ENCODE measurements around the gene HHATL.

HHATL gene

DNA sequence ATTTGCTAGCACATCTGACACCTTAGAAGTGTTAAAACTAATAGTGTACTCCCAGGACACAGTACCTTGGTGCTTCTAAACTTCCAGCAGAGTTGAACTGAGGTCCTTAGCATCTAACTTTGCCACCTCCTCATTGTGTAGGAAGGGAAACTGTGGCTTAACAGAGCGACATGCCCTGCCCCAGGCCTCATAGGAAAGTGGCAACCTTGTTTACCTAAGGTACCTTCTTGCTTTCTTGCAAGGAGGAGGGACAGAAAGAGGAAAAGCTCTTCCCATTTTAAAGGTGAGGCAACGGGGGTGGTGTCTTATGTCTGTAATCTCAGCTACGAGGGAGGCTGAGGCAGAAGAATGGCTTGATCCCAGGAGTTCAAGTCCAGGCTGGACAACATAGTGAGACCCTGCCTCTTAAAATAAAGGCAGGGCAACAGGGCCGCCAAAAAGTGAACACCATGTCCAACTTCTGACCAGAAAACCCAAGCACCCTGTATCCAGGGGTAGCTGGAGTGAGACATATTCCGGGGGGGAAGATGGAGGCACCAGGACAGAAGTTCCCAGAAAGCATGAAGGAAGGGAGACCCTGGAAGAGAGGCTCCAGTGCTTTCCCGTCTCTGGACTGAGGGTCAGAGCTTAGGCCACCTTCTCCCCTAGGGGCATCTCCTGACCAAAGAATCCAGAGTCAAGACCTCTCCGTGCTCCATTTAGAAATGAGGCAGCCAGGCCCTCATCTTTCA lies 17.8 kb downstream of the HHATL start:
- DNase-seq (ENCODE audit: low read depth) = no peak

DNA sequence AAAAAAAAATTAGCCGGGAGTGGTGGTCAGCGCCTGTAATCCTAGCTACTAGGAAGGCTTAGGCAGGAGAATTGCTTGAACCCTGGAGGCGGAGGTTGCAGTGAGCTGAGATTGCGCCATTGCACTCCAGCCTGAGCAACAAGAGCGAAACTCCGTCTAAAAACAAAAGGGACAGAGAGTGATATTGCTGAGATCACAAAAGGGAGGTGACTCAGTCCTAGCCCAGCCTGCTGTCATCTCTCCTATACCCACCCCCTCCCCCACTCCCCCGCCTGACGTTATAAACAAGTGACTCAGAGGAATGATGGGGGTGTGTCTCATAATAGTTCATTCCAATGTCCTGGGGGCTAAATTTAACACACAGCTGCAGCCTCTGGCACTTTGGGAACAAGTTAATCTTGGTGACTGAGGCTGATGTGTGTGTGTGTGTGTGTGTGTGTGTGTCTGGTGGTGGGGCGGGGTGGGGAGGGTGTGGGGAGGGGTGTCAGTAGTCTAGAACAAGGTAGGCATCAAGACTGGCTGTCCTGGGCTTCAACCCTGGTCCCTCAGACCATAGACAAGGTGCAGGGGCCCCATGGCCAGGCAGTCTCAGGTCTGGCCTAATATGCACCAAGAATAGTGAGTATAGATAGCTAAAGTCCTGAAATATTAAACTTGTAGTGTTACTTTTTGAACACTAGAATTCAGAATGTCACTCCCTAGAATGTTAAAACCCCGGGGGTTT lies 18.6 kb downstream of the HHATL start:
- peak; percentile 93 for DNase-seq (ENCODE audit: low read depth)

DNA sequence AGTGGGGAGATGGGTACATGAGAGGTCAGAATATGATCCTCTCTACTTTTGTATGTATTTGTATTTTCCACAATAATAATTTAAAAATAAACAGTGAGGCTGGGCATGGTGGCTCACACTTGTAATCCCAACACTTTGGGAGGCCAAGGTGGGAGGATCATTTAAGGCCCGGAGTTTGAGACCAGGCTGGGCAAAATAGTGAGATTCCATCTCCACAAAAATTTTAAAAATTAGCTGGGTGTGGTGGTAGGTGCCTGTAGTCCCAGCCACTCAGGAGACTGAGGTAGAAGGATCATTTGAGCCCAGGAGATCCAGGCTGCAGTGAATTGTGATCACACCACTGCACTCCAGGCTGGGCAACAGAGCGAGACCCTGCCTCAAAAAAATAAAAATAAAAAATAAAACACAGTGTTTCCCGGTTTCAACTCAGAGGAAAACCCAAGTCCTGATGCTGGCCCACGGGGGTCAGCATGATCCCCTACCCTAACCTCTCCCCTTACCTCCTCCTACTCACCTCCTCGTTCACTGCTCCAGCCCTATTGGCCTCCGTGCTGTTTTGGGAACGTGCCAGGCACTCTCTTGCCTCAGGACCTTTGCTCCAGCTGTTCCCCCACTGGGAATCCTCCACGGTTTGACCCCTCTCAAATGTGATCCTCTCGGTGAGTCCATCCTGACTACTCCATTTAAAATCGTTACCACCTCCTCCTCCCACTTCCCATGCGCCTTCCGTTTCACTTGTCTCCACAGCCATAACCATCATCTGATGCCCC lies 20.1 kb downstream of the HHATL start:
- no peak for DNase-seq (ENCODE audit: low read depth)

DNA sequence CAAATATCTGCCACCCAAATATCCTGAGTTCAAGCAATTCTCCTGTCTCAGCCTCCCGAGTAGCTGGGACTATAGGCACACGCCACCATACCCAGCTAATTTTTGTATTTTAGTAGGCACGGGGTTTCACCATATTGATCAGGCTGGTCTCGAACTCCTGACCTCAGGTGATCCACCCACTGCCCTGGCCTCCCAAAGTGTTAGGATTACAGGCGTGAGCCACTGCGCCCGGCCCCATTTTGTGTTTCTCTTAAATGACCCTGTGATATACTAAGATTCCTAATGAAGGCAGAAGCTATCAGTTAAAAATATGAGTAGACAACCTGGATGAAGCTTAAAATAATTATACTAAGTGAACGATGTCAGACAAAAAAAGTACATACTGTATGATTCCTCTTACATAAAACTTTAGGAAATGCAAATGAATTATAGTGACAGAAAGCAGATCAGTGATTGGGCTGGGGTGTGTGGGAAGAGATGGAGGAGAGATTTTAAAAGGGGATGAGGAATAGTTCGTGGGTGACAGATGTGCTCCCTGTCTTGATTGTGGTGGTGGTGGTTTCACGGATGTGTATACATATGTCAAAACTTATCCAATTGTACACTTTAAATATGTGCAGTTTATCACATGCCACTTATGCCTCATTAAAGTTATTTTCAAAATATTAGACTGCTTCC lies 21.1 kb downstream of the HHATL start:
- DNase-seq (ENCODE audit: low read depth) = no peak

DNA sequence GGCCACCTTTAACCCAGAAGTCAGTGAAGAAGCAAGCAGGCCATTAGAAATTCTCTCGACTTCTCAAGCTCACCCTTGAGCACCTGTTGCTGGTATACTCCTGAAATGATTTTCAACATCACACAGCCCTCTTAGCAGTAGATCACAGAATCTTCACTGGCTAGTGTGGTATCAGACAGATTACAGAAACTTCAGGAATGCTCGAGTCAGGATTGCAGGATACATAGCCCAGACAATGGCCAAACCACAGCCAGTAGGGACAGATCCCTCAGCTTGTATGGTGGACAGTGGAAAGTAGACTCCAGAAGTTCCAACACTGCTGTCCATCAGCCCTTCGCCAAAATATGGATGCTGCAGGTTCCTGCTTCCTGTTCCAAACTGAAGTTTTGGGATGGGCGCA lies 21.8 kb downstream of the HHATL start:
- peak; percentile 17 for DNase-seq (ENCODE audit: low read depth)

DNA sequence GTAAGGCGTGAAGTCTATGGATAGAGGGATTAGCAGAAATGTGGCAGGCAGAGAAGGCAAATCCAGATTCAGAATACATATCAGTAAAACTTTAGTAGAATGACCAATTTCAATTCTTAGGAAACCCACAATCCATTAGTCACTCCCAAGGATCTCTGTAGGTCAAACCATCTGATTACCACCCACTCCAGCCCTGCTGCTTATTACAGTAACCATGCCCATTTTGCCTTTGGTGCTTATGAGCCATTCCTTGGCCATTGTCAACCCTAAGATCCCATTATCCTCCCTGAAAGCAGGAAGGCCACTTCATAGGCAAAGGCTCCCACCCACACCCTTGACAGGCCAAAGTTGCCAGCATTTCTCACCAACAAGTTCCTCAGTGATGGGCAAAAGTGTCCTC lies 22.3 kb downstream of the HHATL start:
- DNase-seq (ENCODE audit: low read depth) = peak; percentile 55

DNA sequence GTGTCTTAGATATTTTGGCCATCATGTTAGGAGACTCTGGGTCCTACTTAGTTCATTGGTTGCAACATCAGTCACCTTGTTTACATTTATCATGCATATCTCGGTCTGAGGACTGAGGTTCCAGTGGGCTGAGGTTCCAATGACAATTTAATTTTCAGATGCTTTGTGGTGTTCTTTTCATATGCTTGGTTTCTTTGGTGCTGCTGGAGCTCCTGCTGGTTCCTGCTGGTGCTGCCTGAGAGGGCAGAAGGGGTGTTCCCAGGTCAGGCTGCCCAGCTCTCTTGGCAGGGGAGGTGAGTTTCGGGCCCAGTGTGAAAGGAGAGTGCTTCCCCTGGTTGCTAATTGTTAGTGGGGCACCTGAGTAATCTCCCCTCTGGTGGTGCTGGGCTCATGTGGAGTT lies 24.2 kb downstream of the HHATL start:
- no peak for DNase-seq (ENCODE audit: low read depth)

DNA sequence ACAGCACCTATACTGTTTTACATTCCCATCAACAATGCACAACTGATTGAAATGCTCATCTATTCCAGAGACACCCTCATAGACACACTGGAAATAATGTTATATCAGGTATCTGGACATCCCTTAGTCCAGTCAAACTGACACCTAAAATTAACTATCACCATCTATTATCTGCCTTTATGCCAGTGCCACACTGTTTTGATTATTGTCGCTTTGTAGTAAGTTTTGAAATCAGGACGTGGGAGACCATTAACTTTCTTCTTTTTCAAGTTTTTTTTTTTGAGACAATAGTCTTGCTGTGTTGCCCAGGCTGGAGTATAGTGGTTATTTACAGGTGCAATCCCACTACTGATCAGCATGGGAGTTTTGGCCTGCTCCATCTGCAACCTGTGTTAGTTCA lies 26.7 kb downstream of the HHATL start:
- no peak for DNase-seq (ENCODE audit: low read depth)

DNA sequence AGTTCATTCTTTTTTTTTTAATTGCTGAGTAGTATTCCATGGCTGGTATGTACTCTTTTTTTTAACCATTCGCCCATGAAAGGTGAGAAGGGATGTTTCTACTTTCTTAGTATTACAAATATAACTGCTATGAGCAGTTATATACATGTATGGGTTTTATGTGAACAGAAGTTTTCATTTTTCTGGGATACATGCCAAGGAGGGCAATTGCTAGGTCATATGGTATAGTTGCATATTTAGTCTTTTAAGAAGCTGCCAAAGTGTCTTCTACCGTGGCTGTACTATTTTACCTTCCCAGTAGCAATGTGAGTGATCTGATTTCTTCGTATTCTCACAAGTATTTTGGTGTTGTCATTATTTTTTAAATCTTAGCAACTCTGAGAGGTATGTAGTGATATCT lies 28.5 kb downstream of the HHATL start:
- peak; percentile 27 for DNase-seq (ENCODE audit: low read depth)

DNA sequence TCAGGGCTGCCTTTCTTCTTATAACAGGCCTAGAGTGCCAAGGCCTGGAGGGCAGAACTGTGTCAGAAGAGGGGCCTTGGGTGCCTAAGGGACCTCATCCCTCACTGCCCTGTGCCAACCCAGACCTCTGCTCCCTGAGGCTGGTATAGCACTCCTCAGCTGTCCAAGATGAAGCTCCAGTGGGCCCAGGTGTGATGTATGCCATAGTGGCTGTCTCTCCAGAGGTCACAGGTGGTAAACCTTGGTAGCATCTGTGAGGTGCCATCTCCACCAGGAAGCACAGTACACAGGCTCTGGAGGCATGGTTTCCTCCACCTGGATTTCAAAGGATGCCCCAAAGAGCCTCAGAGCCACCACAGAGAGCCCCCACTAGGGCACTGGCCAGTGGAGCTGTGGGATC lies 29.5 kb downstream of the HHATL start:
- no peak for DNase-seq (ENCODE audit: low read depth)

DNA sequence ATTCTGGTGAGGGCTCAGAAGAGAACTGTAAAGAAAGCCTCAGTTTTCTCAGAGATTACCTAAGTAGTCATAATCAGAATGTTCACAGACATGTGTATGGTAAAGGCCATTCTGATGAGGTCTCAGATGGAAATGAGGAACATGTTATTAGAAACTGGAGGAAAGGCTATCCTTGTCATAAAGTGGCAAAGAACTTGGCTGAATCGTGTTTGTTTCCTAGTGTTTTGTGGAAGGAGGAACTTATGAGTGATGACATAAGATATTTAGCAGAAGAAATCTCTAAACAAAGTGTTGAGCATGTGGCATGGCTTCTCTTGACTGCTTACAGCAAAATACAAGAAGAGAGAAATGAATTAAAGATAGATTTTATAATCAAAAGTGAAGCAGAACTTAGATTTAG lies 30.1 kb downstream of the HHATL start:
- no peak for DNase-seq (ENCODE audit: low read depth)

DNA sequence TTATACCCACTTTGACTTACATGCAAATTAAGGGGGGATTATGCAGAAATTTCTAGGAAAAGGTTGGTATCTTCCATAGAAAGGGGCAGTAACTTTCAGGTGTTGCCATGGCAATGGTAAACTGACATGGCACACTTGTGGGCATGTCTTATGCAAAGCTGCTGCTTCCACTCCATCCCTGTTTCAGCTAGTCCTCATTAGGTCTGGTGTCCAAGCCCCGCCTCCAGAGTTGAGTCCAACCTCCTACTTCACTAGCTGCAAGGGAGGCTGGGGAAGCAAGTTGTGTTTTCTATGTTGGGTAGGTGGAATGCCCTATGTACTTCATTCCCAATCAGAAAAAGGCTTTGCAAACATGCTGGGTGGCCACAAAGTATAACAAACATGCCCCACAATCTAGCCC lies 31.9 kb downstream of the HHATL start:
- DNase-seq (ENCODE audit: low read depth) = no peak

DNA sequence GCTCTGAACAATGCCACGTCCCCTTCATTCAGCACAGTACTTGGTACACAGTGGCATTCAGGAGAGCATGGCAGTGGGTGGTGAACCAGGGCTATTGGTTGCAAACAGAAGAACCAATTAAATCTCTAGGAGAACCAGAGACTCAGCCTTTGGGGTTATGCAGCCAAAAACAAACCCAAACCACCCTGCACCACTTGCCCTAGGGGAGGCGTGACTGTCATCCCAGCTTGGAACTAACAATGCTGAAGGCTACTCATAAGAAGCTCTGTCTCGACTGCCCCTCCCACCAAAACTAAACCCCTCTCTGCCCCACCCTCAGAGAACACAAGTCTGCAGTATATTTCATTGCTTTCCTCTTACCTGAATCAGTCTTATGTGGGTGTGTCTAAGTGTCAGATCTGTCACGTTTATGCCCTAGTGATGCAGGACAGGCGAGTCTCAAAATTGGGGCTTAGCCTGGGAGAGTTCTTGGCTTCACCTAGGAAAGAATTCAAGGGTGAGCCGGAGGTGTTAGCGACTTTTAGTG lies 32.5 kb downstream of the HHATL start:
- DNase-seq (ENCODE audit: low read depth) = no peak

DNA sequence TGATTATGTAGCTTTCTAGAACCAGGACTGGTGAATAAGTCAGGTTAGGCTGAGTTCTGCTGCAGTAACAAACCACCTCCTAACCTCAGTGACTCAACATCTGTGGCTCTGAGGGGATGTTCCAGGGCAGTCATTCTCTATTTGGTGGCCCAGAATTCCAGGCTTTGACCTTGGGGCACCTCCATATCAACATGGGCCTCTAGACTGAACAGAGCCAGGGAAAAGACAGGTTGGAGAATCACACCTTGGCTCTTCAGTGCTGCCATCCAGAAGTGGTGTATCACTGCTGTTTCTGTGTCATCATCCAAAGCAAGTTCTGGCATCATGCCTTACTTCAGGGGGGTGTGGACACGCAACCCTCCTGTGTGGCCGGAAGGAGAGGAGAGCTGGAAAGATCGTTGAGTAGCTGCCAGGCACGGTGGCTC lies 33.8 kb downstream of the HHATL start:
- DNase-seq (ENCODE audit: low read depth) = peak; percentile 28

DNA sequence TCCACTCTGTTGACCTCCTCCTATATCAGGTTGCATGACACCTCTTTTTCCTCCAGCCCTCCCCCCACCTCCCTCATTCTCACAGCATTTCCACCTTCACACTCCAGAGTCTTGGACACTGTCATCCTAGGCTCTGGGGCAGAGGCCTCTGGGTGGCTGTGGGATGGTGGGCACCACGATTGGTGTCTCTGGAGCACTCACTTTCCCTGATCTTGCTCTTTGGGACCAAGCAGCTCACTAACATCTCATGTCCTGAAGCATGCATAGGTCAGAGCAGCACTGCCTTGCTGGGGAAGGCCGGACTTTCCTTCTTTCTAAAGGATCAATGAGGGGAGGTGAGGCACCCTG lies 34.2 kb downstream of the HHATL start:
- no peak for DNase-seq (ENCODE audit: low read depth)

DNA sequence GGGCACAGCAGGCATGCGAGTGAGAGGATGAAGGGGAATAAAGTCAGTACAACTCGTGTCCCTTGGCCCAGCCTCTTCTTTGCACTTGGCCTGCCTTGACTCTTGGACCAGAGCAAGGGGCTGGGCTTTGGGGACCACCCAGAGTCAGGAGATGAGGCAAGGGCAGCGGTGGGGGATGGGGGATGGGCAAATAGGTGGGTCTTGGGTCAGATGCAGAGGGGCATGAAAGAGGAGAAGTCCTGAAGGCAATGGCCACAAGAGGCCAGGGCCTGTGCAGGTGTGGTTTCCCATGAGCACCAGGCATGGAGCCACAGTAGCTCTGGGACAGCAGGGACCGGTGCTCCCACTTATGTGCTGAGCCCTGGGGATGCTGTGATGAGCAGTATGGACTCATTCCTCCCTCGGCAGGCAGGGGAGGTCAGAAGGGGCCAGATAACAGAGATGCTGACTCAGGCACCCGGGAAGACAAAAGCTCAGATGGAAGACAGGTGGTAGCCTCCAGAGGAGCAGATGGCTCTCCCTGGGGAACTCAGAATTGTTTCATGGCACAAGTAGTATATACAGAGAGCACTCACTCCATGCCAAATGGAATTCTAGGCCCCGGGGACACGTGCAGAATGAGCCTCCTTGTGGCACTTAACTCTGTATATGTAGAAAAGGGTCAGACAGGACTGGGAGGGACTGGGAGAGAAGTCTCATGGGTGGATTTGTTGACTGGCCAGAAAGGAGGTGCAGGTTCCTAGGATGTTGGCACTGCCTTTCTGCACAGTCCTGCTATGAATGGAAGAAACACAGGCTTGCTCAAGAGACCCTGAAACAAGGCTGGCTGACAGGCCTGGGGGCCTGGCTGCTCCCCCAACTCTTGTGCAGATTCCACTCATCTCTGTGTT lies 34.8 kb downstream of the HHATL start:
- no peak for DNase-seq (ENCODE audit: low read depth)

DNA sequence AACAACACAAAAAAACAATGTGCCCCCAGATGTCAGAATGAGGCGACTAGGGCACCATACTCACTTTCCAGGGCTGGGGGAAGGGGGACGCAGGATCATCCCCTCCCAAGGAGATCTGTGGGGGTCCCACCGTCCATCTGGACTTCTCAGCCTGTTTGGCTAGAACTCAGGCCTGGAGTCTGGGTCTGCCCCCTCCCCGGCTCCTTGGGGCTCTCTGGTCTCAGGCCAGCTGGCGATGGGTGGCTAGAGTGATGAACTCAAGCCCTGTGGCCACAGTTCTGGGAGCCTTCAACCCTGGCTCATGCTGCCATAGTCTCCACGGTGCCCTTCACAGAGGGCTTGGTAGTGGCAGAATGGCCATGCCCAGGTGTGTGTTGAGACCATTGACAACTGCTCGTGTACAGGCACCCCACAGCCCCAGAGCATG lies 35.5 kb downstream of the HHATL start:
- no peak for DNase-seq (ENCODE audit: low read depth)

DNA sequence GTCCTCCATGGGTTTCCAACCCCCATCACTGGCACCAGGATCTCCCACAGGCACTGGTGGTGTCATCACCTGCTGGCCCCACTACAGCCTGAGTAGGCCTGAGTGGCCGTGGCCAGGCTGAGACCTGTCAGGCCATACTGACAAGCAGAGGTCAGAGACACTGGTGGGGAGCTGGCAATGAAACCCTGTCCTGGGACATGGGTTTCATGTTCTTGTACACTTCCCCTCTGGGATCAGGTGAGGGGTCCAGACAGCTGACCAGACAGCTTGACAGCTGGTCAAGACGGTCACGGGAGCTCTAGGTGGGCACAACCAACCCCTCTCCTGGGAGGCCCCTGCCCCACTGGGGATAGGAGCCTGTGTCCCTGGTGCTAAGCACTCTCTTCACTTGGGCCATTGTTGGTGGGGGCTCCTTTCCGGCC lies 36.0 kb downstream of the HHATL start:
- no peak for DNase-seq (ENCODE audit: low read depth)

DNA sequence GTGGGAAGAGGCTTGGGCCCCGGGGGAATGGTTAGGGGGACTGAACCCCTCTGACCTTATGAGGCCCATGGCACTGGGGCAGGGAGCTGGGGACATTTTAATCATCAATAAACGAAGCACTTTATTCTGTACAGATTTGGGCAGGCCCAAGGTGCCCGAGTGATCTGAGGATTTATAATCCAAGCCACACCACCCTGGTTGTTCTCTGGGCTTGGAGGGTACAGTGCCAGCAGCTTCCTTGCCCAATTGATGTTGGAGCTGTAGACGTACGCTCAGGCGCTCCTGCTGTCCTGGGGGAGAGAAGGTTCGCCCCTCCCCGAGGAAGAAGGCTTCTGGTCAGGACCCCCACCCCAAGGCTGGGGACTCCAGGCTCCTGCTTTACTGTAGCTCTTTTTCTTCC lies 36.6 kb downstream of the HHATL start:
- DNase-seq (ENCODE audit: low read depth) = no peak

DNA sequence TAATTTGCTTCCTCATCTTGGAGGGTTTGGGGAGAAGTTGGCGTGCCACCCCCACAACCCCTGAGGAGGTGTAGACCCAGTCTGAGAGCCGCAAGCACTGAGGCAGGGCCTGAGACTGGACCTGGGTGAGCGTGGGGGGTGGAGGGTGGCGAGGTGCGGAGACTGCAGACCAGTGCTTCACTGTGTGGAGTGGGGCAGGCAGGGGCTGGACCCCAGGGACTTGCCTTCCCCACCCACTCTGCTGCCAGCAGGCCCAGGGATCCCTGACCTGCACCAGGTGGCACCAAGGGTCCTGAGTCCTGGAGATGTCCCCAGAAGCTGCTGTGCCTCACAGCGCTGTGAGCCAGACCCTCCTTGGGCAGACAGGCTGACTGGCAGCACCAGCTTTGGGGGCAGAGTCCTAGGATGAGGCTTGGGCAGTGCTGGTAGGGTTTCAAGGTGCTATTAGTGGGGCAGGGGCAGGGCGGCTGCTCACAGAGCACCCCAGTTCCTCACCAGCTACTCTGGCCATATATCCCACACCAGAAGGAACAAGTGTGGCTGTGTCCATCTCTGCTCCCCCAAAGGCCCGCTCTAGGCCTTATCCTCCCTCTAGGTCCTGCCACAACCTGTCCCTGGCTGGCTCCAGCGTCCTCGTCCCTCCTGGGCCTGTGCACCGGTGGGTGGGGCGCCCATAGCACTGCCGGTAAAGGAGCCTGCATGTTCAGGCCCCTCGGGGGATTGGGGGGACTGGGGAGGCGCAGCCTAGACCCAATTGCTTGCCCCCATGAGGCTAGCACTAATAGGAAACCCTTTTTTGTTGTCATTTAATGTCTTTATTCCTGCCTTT lies 37.3 kb downstream of the HHATL start:
- DNase-seq (ENCODE audit: low read depth) = no peak

Data from iris pigment epithelial cell (primary cell).